ENCODE measurements around the gene CERS6.

- TF ChIP-seq POLR2AphosphoS5 (IDR thresholded peaks at IDR 0.05; ENCODE audit: low read length) = no peak
- TF ChIP-seq TAF1 (IDR thresholded peaks at IDR 0.05; ENCODE audit: borderline replicate concordance, low read depth, low read length) = no peak
Observed at GRCh38 chr2:168727904-168728470, 271.9 kb downstream of the CERS6 start.

All from GM12878 (cell line).